Measurements from ENCODE around the gene PLA2G7. TPM values are rescaled to one million over a fixed set of nuclear protein-coding genes. Genes with fewer than 3 reads are reported as not detected.
"Not testable (repeated sequence)": the region's sequence is repeated elsewhere in the genome, so short reads cannot be mapped to it uniquely, and the experiment has no call there.

The PLA2G7 gene
- total RNA-seq, 2 donors from 2014 or later, result 1.2 to 2.9 TPM

DNA sequence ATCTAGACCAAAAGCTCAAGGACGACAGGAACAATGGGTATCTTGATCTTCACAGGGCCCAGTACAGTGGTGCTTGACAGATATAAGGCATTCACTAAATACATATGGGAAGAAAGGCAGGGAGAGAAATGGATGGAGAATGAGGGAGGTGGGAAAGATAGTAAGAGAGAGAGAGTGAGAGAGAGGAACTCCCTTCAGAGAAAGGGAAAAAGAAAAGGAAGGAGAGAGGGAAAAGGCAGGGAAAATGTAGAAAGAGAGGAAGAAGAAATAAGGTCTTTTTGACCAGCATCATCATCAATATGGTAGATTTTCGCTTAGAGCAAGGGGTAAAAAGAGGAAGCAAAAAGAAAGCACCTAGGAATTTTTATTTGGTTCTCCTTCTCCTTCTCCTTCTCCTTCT, 10.8 kb upstream of the PLA2G7 start:
- TF ChIP-seq, protein P1, sequence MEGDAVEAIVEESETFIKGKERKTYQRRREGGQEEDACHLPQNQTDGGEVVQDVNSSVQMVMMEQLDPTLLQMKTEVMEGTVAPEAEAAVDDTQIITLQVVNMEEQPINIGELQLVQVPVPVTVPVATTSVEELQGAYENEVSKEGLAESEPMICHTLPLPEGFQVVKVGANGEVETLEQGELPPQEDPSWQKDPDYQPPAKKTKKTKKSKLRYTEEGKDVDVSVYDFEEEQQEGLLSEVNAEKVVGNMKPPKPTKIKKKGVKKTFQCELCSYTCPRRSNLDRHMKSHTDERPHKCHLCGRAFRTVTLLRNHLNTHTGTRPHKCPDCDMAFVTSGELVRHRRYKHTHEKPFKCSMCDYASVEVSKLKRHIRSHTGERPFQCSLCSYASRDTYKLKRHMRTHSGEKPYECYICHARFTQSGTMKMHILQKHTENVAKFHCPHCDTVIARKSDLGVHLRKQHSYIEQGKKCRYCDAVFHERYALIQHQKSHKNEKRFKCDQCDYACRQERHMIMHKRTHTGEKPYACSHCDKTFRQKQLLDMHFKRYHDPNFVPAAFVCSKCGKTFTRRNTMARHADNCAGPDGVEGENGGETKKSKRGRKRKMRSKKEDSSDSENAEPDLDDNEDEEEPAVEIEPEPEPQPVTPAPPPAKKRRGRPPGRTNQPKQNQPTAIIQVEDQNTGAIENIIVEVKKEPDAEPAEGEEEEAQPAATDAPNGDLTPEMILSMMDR (IDR thresholded peaks at IDR 0.05), result no peak
- Histone ChIP-seq H3K27ac (no peak overlapping the region), H3K9ac (ENCODE audit: low read depth in 2 of 2, low read length in 2 of 2) (no peak overlapping the region), H3K9me3 (no peaks in the 10 kb centered on the region), H3K27me3 (no peaks in the 10 kb centered on the region), H3K36me3 (no peaks in the 10 kb centered on the region), H3K4me3 (no peak overlapping the region), H3K4me1 (no peaks in the 10 kb centered on the region)
- DNase-seq, result no peak
- intact Hi-C loops (cut with DNase I), result no loop called here

DNA sequence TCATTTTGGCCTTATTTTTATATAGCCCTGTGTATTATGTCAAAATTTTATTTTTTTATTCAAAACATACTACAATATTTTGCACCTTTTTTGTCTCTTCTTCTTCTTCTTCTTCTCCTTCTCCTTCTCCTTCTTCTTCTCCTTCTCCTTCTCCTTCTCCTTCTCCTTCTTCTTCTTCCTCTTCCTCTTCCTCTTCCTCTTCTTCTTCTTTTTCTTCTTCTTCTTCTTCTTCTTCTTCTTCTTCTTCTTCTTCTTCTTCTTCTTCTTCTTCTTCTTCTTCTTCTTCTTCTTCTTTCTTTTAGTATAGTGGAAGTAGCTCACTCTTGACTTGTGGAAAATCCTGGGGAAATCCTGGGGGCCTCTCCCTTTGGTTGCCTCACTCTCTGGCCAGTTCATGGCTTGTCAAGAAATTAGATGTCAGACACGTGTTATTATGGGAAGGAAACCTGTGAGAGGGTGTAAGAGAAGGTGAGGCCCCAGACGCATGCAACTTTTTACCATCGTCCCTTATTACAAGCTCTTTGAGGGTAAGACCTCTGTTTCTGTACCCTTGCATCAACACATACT, 9.1 kb upstream of the PLA2G7 start:
- H3K36me3 ChIP-seq; H3K9ac ChIP-seq (ENCODE audit: low read depth in 2 of 2, low read length in 2 of 2); H3K27ac ChIP-seq; H3K4me3 ChIP-seq; intact Hi-C loops (cut with DNase I); DNase-seq; H3K9me3 ChIP-seq; H3K4me1 ChIP-seq; H3K27me3 ChIP-seq: not testable (repeated sequence)

DNA sequence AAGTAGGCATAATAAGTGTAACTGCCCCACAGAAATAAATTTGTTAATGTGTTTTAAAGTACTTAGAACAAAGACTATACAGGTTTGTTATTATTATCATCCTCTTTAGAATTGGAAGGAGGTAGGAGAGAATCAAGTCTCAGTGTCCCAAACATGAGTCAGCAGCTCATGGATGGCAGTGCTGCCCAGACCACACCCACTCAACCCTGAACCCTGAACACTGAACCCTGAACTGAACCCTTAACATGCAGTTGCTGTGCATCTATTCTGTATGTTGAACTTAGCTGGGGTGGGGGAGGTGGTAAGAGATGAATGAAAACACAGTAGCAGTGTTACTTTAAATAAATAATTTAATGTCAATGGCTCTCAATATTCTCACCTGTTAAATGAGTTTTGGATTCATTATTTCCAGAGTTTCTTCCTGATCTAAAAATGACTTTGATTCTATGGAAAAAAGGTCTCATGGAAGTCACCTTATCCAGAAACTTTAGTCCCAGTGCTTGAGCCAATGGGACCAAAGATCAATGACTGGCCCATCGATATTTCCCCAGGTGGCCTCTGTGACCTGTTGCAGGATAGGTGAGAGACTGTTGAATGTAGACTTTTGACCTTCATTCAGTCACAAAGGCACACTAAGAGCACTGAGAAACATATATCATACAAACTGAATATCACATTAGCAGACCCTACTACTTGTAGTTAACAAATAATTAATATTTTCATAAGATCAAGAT, 8.4 kb upstream of the PLA2G7 start:
- Histone ChIP-seq H3K4me1 (no peaks in the 10 kb centered on the region), H3K9ac (ENCODE audit: low read depth in 2 of 2, low read length in 2 of 2) (no peak overlapping the region), H3K27me3 (no peaks in the 10 kb centered on the region), H3K27ac (no peak overlapping the region), H3K4me3 (no peak overlapping the region), H3K36me3 (no peaks in the 10 kb centered on the region), H3K9me3 (no peaks in the 10 kb centered on the region)
- TF ChIP-seq, protein P1 (IDR thresholded peaks at IDR 0.05), result no peak
- intact Hi-C loops (cut with DNase I), result no loop called here
- DNase-seq, result no peak

DNA sequence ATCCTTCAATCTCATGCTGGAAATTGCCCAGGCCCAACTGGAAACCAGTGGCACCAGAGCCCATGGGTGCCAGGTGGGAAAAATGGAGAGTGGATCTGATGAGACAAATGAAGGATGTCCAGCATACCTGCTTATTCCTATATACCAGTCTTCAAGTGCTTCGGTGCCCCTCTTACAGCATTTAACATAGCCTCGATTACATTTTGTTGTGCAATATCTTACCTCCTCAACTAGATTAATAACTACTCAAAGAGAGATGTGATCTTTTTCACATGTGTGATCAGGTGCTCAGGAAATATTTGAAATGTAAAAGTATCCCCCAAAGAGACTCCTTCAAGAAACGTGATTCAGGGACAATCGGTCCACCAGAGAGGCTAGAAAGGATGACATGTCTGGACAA, 6.7 kb upstream of the PLA2G7 start:
- TF ChIP-seq, protein P1 (IDR thresholded peaks at IDR 0.05), result no peak
- Histone ChIP-seq H3K27ac (no peak overlapping the region), H3K4me1 (no peaks in the 10 kb centered on the region), H3K9ac (ENCODE audit: low read depth in 2 of 2, low read length in 2 of 2) (no peak overlapping the region), H3K27me3 (no peaks in the 10 kb centered on the region), H3K4me3 (no peak overlapping the region), H3K36me3 (no peaks in the 10 kb centered on the region), H3K9me3 (no peaks in the 10 kb centered on the region)
- intact Hi-C loops (cut with DNase I), result no loop called here
- no peak for DNase-seq

DNA sequence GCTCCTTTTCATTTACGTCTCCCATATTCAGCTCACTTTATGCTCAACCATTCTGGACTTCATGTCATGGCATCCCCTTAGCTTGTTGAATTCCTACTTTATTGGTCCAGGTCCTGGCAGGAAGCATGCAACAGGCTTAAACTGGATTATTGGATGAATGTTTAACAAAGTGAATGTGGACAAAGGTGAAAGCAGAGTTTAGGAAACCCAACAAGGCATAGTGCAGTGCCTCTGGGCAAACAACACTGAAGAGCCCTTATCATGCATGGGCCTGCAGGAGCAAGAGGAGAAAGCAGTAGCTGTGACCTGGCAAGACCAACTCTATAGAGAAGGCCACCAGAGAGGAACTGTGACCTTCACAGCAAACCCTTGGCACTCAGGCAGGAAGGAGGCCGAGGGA, 6.3 kb upstream of the PLA2G7 start:
- TF ChIP-seq, protein P1 (IDR thresholded peaks at IDR 0.05), result no peak

DNA sequence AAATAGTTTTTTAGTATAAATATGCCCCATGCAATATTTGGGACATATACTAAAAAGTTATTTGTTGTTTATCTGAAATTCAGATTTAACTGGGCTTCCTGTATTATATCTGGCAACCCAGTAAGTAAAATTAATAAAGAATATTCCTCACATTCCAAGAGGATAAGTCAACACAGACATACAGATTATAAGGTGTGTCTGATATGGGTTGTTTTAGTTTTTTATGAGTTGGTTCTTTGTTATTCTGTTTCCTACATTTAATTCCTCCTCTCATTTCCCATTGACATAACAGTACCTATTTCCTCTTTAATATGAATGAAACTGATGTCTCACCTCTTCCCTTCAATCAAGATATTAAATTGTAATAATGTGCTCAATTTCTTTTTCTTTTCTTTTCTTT, 1.7 kb upstream of the PLA2G7 start:
- no peak overlapping the region for H3K27ac ChIP-seq
- no peaks in the 10 kb centered on the region for H3K4me1 ChIP-seq
- H3K27me3 ChIP-seq, result no peaks in the 10 kb centered on the region
- no peaks in the 10 kb centered on the region for H3K36me3 ChIP-seq
- no peak overlapping the region for H3K9ac ChIP-seq (ENCODE audit: low read depth in 2 of 2, low read length in 2 of 2)
- no peak overlapping the region for H3K4me3 ChIP-seq
- intact Hi-C loops (cut with DNase I), result no loop called here
- TF ChIP-seq, protein P1 (IDR thresholded peaks at IDR 0.05), result no peak
- no peaks in the 10 kb centered on the region for H3K9me3 ChIP-seq
- DNase-seq, result no peak

More for the DNA sequence above, 6.3 kb upstream of the PLA2G7 start:
- Histone ChIP-seq H3K27me3 (no peaks in the 10 kb centered on the region), H3K9me3 (no peaks in the 10 kb centered on the region), H3K4me1 (no peaks in the 10 kb centered on the region), H3K27ac (no peak overlapping the region), H3K9ac (ENCODE audit: low read depth in 2 of 2, low read length in 2 of 2) (no peak overlapping the region), H3K36me3 (no peaks in the 10 kb centered on the region), H3K4me3 (no peak overlapping the region)
- intact Hi-C loops (cut with DNase I), result no loop called here
- DNase-seq, result no peak

All from colonic mucosa (tissue), 4 donors.